ENCODE results near the gene RAB7B. TPM values are rescaled to one million over a fixed set of nuclear protein-coding genes. Genes with fewer than 3 reads are reported as not detected.

Gene RAB7B
- total RNA-seq, 1 donor from 2014 or later = 0.78 TPM

DNA sequence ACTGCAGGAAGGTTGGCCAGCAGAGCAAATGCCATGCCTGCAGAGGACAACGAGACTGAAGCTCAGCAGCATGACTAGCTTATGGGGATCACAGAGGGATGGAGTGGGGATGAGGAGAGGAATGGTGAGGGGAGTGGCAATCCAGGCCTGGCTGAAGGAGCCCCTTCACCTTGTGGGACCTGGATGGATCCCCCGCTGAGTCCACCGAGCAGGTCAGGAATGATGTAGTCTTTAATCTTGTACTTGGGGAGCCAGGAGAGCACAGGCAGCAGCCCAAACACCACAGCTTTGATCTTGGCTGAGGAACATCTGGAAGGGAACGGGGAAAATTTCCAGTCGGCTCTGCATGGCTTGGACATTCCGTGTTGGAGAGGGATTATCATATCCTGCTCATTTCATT is 70.4 kb downstream of the RAB7B start:
- H3K36me3 Mint-ChIP-seq (ENCODE audit: unreplicated experiment) = no peaks in the 10 kb centered on the region
- peaks cover 9% of the 10 kb centered on the region for H3K27me3 Mint-ChIP-seq (ENCODE audit: unreplicated experiment)
- H3K9me3 Mint-ChIP-seq (ENCODE audit: unreplicated experiment) = no peaks in the 10 kb centered on the region
- TF ChIP-seq, protein P1, sequence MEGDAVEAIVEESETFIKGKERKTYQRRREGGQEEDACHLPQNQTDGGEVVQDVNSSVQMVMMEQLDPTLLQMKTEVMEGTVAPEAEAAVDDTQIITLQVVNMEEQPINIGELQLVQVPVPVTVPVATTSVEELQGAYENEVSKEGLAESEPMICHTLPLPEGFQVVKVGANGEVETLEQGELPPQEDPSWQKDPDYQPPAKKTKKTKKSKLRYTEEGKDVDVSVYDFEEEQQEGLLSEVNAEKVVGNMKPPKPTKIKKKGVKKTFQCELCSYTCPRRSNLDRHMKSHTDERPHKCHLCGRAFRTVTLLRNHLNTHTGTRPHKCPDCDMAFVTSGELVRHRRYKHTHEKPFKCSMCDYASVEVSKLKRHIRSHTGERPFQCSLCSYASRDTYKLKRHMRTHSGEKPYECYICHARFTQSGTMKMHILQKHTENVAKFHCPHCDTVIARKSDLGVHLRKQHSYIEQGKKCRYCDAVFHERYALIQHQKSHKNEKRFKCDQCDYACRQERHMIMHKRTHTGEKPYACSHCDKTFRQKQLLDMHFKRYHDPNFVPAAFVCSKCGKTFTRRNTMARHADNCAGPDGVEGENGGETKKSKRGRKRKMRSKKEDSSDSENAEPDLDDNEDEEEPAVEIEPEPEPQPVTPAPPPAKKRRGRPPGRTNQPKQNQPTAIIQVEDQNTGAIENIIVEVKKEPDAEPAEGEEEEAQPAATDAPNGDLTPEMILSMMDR (IDR thresholded peaks at IDR 0.05) = no peak
- no peak overlapping the region for H3K4me3 Mint-ChIP-seq (ENCODE audit: unreplicated experiment)
- no peak overlapping the region for H3K27ac Mint-ChIP-seq (ENCODE audit: unreplicated experiment)
- no peaks in the 10 kb centered on the region for H3K4me1 Mint-ChIP-seq (ENCODE audit: unreplicated experiment)
- DNase-seq (ENCODE audit: extremely low spot score, unreplicated experiment) = no peak

DNA sequence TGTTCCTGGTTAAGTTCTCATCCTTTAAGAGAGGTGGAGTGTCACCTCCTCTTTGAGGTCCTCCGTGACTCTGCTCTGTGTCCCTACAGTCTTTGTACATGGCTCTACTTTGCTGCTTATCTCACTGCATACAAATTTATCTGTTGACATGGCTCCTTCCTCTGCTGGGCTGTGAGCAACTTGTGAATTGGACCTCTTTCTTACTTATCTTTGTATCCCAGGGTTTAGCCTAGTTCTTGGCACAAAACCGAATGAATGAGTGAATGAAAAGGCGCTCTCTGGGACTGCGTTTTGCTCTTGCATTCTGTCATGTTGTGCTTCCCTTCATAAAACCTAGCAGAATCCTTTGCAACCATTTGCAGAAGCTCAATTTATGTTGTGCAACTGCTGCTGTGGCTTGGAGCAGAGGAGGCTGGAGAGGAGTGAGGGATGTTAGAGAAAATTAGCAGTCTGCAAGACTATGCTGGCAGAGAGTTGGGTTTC is 72.4 kb downstream of the RAB7B start:
- Mint-ChIP-seq H3K27me3 (ENCODE audit: unreplicated experiment) (peaks cover 9% of the 10 kb centered on the region), H3K4me1 (ENCODE audit: unreplicated experiment) (no peaks in the 10 kb centered on the region), H3K36me3 (ENCODE audit: unreplicated experiment) (no peaks in the 10 kb centered on the region), H3K9me3 (ENCODE audit: unreplicated experiment) (no peaks in the 10 kb centered on the region), H3K27ac (ENCODE audit: unreplicated experiment) (no peak overlapping the region), H3K4me3 (ENCODE audit: unreplicated experiment) (no peak overlapping the region)
- TF ChIP-seq, protein P1 (IDR thresholded peaks at IDR 0.05) = no peak
- no peak for DNase-seq (ENCODE audit: extremely low spot score, unreplicated experiment)

DNA sequence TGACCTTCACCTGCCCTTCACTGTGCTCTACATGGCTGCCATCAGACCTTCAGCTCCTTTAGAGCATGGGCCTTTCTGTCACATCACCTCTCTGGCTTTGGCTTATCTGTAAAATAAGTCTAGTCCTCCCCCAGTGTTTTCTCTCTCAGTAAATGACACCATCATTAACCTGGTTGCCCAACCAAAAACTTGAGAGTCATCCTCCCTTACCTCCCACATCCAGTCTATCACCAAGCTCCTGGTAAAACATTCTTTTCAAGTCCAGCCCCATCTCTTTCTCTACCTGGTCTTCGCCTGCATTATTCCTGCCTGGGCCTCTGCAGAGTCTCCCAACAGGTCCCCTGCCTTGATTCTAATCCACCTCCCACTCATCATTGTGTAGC is 73.0 kb downstream of the RAB7B start:
- peaks cover 9% of the 10 kb centered on the region for H3K27me3 Mint-ChIP-seq (ENCODE audit: unreplicated experiment)
- H3K9me3 Mint-ChIP-seq (ENCODE audit: unreplicated experiment) = no peaks in the 10 kb centered on the region
- H3K4me3 Mint-ChIP-seq (ENCODE audit: unreplicated experiment) = no peak overlapping the region
- no peak for DNase-seq (ENCODE audit: extremely low spot score, unreplicated experiment)
- H3K36me3 Mint-ChIP-seq (ENCODE audit: unreplicated experiment) = no peaks in the 10 kb centered on the region
- H3K4me1 Mint-ChIP-seq (ENCODE audit: unreplicated experiment) = no peaks in the 10 kb centered on the region
- TF ChIP-seq, protein P1 (IDR thresholded peaks at IDR 0.05) = no peak
- no peak overlapping the region for H3K27ac Mint-ChIP-seq (ENCODE audit: unreplicated experiment)

DNA sequence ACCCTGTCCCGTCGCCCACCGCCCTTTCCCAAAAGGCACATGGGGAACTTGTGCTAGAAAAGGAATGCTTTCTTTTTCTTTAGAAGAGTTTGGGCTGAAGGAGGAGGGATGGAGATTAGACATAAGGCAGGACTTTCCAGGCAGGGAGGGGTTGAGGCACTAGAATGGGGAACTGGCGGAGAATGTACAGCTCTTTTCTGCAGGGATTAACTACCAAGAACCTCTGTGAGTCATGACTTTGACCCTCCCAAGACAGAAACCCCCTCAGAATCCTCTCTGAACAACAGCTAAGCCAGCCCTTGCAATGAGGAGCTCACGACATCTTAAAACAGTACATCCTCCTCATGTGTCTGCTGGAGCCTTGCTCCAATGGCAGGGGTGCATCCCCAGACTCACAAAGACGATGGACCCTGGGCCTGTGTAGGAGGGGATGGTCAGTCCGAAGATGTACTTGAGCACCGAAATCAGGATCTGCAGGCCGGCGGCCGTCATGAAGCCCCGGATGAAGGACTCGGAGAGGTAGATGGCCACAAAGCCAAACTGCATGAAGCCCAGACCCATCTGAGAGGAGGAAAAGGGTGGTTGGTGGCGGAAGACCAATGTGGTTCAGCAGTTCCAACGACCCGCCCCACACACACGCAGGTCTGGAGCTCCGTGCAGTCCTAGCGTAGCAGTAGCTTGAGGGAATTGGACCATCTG is 73.5 kb downstream of the RAB7B start:
- Mint-ChIP-seq H3K9me3 (ENCODE audit: unreplicated experiment) (no peaks in the 10 kb centered on the region), H3K27ac (ENCODE audit: unreplicated experiment) (no peak overlapping the region), H3K4me3 (ENCODE audit: unreplicated experiment) (no peak overlapping the region), H3K36me3 (ENCODE audit: unreplicated experiment) (no peaks in the 10 kb centered on the region), H3K4me1 (ENCODE audit: unreplicated experiment) (no peaks in the 10 kb centered on the region), H3K27me3 (ENCODE audit: unreplicated experiment) (peaks cover 9% of the 10 kb centered on the region)
- no peak for DNase-seq (ENCODE audit: extremely low spot score, unreplicated experiment)
- TF ChIP-seq, protein P1 (IDR thresholded peaks at IDR 0.05) = no peak

DNA sequence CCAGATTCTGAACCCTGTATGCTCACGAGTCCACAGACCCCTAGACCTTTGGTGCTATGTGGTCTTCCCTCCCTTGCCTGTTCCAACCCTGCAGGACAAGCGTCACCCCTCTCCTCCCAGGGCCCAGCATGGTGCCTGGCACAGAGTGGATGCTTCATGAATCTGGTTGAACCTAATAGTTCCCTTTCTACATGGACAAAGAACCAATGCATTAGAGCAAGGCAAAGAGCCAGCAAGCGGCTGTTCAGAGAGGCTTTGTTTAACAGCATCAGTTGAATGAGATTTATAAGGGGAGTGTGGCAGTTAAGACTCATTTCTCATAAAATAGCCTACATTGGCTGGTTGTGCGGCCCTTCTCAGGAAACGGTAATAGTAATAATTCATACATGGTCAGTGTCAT is 74.9 kb downstream of the RAB7B start:
- Mint-ChIP-seq H3K27me3 (ENCODE audit: unreplicated experiment) (peaks cover 9% of the 10 kb centered on the region), H3K36me3 (ENCODE audit: unreplicated experiment) (no peaks in the 10 kb centered on the region), H3K4me3 (ENCODE audit: unreplicated experiment) (no peak overlapping the region), H3K4me1 (ENCODE audit: unreplicated experiment) (no peaks in the 10 kb centered on the region), H3K27ac (ENCODE audit: unreplicated experiment) (no peak overlapping the region), H3K9me3 (ENCODE audit: unreplicated experiment) (no peaks in the 10 kb centered on the region)
- TF ChIP-seq, protein P1 (IDR thresholded peaks at IDR 0.05) = no peak
- DNase-seq (ENCODE audit: extremely low spot score, unreplicated experiment) = no peak
